GM21381 (cell line): ENCODE measurements around the gene ZC3H18.

ENCODE experiments used
- ATAC-seq: cut with Tn5 transposase; IDR thresholded peaks from one replicate; pipeline ENCODE4 v1.9.1; 2021; ENCODE audit warnings: mild to moderate bottlenecking, moderate library complexity; ENCODE audit not compliant: unreplicated experiment

The ZC3H18 gene

DNA sequence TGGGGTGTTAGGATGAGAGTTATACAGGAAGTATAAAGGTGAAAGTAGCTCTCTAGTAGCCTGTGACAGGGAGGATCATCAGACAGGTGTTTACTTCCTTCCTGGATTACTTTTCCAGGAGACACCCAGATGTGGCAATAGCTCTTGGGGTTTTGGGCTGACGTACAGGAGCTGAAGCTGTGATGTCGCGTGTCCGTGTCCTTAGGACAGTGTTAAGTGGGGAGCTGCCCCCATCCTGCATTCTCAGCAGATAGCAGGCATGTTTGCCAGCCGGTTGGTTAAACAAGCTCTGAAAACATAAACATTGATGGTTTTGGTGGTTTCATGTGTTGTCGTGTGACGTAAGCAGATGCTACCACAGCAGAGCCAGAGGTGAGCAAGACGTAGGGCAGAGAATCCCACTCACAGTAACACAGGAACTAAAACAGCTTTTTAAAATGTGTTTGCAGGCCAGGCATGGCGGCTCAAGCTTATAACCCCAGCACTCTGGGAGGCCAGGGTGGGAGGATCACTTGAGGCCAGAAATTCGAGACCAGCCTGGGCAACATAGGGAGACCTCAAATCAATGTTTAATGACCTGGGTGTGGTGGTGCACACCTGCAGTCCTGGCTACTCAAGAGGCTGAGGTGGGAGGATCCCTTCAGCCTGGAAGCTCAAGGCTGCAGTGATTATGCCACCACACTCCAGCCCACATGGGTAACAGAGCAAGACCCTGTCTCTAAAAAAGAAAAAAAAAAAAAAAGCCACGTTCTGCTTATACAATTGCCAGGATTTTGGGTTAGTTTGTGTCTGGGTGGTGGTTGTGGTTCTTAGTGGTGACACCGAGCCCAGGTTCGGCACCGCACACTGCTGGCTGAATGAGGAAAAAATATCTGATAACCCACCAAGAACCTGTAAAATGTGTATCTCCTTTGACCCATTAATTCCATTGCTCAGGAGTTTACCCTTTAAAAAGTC lies 49.9 kb downstream of the ZC3H18 start:
- ATAC-seq: no peak

DNA sequence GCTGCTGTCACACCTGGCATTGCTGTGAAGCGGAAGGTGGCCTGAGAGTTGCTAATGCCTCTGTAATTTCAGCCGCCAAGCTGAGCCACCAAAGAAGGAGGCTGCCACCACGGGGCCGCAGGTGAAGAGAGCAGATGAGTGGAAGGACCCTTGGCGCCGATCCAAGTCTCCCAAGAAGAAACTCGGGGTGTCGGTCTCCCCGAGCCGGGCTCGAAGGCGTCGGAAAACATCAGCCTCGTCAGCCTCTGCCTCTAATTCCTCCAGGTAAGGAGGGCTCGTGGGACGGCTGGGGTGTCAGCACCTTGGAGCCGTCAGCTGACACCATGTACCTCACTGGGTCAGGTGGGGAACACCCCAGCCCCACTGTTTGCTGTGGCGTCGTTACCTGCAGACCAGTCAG lies 51.9 kb downstream of the ZC3H18 start:
- ATAC-seq: no peak

DNA sequence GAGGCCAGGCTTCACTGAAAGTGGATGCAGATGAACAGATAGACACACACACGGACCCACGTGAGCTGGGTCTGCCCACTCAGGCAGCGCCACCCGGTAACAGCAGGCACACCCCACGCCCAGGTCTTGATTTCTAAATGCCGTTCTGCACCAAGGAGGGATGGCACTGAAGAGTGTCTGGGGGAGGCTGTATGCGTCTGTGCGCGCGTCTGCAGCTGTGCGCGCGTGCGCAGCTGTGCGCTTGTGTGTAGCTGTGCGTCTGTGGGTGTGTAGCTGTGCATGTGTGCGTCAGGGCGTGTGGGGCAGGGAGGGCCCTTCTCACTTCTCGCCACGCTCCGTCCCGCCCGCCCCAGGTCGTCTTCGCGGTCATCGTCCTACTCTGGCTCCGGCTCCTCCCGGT lies 52.7 kb downstream of the ZC3H18 start:
- ATAC-seq: no peak

DNA sequence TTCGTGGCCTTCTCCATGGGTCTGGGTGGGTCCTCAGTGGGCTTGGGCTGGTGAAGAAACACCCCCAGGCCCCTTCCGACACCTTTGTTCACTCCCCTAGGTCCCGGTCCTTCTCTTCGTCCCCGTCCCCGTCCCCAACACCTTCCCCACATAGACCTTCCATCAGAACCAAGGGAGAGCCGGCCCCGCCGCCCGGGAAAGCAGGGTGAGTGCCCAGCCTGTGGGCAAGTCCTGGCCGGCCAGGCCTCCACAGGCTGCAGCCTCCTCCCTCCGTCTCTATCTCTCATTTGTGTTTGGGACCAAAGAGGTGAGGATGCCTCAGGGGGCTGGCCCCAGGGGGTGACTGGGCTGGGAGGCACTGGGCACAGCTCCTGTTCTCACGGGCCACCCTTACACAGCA lies 53.7 kb downstream of the ZC3H18 start:
- no peak for ATAC-seq

DNA sequence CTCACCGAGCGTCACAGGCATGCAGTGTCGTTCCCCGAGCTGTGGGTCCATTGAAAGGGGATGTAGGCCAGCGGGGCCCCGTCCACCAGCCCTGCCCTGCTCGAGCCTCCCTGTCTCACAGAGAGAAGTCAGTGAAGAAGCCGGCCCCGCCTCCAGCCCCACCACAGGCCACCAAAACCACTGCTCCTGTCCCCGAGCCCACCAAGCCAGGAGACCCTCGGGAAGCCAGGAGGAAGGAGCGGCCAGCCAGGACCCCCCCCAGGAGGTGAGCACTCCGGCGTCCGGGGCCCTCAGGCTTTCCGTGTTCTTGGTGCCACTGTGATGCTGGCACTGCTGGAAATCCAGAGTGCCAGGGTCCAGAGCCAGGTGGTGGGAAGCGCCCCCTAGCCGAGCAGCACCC lies 54.3 kb downstream of the ZC3H18 start:
- no peak for ATAC-seq

DNA sequence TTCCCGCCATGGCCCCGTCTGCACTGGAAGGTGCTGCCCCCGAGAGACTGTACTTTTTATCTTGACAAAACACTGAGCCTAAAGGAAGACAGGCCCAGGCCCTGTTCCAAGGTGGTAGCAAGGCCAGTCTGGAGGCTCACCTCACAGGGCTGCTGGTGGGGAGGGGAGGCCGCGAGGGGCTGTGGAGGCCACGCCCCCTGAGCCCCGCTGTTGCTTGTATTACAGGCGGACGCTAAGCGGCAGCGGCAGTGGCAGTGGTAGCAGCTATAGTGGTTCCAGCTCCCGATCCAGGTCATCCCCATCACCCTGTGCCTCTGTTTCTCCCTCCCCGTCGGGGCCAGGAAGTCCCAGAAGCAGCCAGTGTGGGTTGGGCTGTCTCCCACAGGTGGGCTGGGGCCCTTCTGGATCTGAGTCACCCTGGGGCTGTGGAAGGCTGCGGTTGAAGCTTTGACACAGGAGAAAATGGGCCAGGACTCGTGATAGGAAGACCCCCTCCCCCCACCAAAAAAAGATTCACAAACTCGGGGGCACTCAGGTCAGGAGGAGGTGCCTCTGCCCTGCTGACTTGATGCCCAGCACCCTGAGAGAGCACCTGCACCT lies 54.9 kb downstream of the ZC3H18 start:
- ATAC-seq: no peak

DNA sequence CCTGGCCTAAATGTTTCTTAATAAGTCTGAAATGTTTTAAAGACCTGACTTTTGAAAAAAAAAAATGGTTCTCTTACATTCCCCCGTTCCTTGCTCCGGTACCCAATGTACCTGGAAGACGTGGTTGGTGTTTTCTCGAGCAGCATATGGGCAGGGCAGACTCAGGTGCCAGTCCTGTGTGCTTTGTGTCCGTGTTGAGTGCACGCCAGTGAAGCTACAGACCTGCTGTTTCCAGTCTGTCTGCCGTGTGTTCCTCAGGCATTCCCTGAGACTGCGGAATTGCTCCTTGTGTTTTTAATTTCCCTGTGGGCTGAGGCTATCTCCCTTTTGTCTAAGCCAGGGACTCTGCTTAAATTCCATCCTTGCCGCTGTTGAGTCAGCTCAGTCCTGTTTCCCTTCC lies 56.4 kb downstream of the ZC3H18 start:
- ATAC-seq: no peak

DNA sequence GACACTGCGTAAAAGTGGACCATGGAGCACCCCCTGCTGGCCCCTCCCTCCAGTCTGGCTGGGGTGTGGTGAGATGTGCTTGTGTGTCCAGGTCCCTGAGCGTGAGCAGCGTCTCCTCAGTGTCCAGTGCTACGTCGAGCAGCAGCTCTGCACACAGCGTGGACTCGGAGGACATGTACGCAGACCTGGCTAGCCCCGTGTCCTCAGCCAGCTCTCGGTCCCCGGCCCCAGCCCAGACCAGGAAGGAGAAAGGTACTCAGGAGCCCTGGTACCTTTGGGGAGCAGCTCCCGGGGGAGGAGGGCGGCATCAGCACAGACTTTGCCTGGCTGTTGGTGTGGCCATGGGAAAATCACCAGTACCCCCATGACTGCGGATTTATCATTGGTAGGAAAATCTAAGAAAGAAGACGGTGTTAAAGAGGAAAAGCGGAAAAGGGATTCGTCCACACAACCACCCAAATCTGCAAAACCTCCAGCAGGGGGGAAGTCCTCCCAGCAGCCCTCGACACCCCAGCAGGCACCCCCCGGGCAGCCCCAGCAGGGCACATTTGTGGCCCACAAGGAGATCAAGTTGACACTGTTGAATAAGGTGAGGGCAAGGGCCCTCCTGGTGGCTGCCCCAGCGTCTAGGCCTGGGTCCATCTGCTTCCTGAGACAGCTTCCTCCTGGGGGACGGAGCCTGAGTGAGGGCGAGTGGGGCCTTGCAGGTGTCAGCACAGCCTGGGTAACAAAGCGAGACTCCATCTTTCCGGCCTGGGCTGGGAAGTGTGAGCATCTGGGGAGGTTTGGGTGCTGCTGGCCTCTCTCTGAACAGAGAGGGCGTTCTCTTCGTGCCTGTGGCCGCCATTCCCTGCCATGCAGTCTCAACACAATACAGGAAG lies 57.6 kb downstream of the ZC3H18 start:
- ATAC-seq: no peak

DNA sequence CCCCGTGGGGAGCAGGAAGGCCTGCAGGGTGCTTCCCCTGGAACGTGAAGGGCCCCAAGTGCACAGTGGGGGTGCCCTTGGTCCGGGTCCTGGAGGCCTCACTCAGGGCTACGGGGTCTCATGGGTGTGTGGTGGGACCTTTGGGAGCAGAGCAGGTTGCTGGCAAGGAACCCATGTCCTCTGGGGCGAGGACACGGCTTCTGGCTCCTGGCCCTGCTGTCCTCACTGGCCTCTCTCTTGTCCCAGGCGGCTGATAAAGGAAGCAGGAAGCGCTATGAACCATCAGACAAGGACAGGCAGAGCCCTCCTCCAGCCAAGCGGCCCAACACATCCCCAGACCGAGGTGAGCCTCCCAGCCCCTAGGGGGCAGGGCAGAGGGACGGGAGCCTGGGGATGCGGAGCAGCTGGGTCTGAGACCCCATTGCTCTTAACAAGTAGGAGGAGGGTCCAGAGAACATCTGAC lies 58.3 kb downstream of the ZC3H18 start:
- no peak for ATAC-seq

DNA sequence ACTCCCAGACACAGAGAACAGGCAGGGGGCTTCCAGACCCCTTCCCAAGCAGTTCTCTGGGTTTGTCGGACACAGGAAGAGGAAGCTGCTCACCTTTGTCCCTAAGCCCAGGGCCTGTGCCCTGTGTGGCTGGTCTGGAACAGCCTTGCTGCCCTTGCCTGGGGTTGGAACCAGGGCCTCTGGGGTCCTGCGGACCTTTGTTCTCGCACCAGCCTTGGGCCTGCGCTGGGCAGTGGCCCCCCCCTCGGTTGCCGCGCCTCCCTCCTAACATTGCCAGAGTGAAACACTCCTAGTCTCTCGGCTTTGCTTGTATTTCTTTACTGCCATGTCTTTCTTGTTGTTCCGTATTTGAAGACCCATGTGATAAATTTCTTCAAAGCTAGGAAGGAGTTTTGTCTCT lies 59.6 kb downstream of the ZC3H18 start:
- ATAC-seq: no peak

DNA sequence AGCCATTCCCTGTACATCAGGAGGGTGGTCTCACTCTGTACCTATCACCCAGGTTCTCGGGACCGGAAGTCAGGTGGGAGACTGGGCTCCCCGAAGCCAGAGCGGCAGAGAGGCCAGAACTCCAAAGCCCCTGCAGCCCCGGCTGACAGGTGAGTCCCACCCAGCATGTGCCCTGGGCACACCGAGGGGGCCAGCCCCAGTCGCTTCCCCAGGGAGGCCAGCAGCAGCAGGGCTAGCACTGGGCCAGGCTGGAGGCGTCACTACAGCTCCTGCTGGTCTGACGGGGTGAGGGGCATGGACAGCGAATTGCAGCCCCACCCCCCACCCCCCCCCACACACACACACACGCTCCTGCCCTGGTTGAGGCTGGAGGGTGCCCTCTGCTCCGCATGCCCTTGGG lies 60.2 kb downstream of the ZC3H18 start:
- ATAC-seq: no peak

DNA sequence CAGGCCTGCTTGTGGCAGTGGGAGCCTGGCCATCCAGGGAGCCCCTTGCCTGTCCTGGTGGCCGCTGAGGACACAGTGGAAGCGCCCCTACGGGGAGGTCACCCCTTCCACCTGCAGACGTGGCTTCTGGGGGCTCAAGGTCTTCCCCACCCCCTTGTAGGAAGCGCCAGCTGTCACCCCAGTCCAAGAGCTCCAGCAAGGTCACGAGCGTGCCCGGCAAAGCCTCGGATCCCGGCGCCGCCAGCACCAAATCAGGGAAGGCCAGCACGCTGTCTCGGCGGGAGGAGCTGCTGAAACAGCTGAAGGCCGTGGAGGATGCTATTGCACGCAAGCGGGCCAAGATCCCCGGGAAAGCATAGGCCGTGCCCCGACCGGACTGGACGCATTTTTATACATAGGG lies 60.7 kb downstream of the ZC3H18 start:
- ATAC-seq: no peak

DNA sequence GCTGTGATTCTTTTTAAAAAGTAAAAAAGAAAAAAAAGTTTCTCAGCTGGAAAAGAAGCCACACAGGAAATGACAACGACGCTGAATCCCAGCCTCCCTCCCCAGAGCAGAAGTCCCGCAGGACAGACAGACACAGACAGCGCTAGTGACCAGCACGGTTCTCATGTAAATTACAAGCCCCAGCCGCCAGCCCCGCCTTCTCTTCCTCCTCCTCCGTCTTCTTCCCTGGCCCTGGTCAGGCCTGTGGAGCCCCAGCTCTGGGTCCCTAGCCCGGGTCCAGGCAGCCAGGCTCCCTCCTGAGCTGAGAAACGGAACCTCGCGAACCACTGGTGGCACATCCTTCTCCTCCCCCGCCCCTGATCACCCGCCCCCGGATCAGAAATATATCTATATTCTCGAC lies 61.2 kb downstream of the ZC3H18 start:
- no peak for ATAC-seq

DNA sequence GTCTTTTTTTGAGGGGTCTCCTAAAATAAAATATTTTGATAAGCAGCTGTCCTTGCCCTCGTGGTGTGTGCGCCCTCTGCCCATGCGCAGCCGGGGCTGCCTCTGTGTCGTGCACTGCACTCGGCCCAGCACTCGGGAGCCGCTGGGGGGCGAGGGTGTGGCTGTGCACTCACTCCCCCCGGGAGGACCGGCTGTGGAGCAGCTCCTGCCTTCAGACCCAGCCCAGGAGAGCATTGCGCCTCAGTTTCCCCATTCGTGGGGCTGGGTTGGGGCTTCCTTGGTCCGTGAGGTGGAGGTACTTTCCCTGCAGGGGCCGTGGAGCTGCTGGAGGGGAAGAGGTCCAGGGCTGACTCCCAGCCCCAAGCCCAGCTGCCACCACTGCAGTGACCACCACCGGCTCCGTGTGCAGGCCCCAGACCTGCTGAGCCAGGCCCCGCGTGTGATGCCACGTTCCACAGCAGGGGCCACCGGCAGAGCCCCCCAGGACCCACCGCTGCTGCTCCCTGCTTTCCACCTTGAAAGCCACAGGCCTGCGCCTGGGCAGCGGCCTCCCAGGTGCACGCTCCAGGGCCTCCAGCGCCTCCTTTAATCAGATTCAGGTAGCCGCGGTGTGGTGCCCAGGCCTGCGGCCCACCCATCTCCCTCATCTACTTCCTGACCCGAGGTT lies 61.9 kb downstream of the ZC3H18 start:
- ATAC-seq: no peak

DNA sequence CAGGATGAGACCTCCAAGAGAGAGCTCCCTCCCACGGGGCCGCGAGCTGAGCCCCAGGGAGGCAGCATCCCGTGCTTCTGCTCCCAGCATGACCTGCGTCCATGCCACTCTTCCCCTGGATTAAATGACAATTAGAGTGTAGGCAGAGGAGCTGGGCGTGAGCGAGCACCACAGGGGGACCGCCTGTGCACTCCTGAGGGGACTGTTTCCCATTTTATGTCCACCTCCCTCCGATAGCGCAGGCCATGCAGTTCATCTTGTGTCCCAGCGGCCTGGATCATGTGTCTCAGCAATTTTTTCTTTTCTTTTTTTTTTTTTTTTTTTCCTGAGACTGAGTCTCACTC lies 62.4 kb downstream of the ZC3H18 start:
- no peak for ATAC-seq

DNA sequence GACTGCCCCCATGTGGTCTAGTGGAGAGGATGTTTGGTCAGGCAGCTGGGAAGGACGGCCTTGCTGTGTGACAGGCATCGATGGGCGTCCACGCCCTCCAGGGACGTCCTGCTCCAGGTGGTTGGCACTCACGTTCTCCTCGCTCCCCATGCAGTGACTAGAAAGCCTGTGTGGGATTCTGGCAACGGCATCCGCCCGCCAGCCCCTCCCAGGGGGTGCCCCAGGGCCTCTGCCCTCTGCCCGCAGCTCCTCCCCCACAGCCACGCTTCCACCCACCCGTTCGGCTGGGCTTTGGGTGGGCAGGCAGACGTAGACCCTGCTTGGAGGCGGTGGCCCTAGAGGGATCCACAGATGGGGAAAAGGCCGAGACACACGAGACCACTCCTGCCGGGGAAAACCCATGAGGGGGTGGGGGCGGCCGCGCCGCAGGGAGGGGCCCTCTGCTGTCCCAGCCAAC lies 63.5 kb downstream of the ZC3H18 start:
- ATAC-seq: peak; percentile 34

DNA sequence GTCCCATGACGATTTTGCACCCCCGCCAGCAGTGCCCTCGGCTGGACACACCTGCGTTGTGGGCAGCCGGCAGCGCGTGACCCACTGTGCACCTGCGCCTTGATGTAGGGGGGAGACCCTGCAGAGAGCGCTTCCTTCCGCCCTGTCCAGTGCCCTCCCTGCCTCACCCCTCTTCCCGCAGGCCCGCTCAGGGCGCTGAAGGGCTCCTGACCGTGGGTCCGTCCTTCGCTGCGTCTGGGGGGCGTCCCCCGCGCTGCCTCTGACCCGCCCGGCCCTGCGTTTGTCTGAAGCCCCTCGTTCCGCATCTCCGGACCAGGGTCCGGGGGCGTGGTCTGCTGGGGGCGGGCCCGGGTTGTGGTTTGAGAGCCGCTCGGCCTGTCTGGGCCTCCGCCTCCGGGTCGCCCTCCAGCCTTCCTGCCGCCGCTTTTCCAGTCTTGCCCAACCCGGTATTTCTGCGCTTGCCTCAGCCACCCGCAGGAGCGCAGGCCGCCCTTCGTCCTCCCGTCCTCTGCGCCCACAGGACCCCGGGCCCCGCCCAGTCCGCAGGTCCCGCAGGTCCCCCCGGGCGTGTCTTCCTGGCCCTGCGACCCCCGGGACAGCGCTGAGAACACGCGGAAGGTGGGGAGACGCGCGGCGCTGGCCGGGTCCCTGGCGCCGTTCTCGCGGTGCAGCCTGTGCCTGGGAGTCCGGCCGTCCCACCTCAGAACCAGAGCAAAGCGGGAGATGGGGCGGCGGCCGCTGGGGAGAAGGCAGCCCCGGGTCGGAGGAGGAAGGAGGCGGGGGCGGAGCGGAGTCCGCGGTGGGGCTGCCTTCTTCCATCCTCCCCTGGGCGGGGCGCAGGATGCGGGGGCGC lies 64.2 kb downstream of the ZC3H18 start:
- peak; percentile 48 for ATAC-seq

DNA sequence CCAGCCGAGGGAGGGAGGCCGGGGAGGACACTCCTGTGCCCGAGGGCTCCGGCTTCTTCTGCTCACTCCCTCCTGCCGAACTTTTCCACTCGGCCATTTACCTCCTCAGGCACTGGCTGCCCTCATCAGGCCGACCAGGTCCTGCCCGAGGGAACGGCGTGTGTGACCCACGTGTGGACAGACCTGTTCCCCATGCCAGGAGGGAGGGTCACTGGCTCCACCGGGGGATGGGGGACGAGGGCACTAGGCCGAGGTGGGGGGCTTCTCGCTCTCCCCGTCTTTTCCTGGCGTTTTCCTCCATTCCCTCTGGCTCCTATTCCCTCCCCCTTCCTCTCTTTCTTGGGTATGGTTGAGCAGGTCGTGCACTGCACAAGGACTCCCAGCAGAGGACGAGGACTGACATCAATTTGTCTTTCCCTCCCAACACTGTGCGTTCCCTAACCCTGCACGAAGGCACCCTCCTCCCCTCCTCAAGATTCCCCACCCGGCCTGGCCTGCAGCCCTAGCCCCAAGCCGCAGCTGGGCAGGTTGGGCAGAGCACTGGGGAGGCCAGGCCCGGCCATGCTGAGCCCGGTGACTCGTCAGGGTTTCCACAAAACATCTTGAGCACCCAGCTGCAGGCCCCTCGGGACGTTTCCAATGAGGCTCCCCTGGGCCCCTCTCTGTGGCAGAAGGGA lies 64.9 kb downstream of the ZC3H18 start:
- no peak for ATAC-seq

DNA sequence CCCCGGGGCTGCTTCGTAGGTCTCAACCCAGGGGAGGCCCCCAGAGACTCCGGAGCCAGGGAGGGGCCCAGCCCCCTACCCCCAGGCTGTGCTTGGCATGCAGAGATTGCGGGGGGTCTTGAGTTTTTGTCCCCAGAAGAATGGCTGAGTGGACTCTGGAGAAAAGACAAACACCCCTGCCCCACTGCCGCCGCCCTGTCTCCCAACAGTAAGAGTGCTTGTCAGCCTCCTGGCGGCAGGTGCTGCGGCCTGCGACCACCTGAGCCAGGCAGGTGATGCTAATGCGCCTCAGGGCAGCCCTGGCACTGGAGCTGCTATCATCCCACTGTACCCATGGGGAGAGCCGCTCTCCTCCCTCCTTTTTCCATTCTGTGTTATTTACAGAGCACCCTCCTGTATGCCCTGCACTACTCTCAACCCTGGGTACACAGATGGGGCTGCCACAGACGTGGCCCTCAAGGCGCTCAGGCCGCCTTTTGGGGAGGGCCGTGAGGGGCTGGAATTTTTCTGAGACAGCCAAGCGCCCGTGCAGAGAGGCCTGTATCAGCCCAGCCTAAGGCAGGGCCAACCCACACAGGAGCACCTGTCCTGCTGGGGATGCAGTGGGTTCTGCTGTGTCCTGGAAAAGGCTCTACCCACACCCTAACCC lies 65.6 kb downstream of the ZC3H18 start:
- ATAC-seq: no peak
